K562 (cell line): Measurements from ENCODE around the gene PHF12. TPM values are rescaled to one million over a fixed set of nuclear protein-coding genes. Genes with fewer than 3 reads are reported as not detected.

Experiments
- ARID3A ChIP-seq: IDR thresholded peaks from 2 replicates; pipeline ENCODE4 v1.6.1; 2012; ENCODE audit warnings: low read depth, low read length, improper control_type of control experiment, borderline replicate concordance
- CHD7 ChIP-seq: fragments of 200-600 bp; sonication (generic); IDR thresholded peaks from one replicate; pipeline ENCODE4 v1.6.1; 2012; ENCODE audit warnings: mild to moderate bottlenecking, low read depth, low read length, inconsistent platforms
- CTBP1 ChIP-seq: fragments of 450-650 bp; IDR thresholded peaks from 2 replicates; pipeline ENCODE4 v1.6.1; 2016; ENCODE audit warnings: borderline replicate concordance
- HIVEP1 ChIP-seq: fragments of 250-450 bp; sonication (Bioruptor Pico); IDR thresholded peaks from 2 replicates; pipeline ENCODE4 v1.4.0; 2020; ENCODE audit warnings: mild to moderate bottlenecking
- NR2C2 ChIP-seq, 2 experiments: fragments of 200-800 bp in 1 of 2; sonication (Bioruptor generic) in 1 of 2; sonication (generic) in 1 of 2; formaldehyde crosslinking in 1 of 2; IDR thresholded peaks; 2 replicates each; pipeline versions ENCODE4 v1.6.1 to v1.8.0; 2016 to 2022; ENCODE audit warnings: mild to moderate bottlenecking in 1 of 2, missing compliant biosample characterization in 1 of 2, missing genetic modification characterization in 1 of 2, missing genetic modification reagents in 1 of 2
- PTRF ChIP-seq: fragments of 450-650 bp; IDR thresholded peaks from 2 replicates; pipeline ENCODE4 v1.6.1; 2016; ENCODE audit warnings: mild to moderate bottlenecking, missing genetic modification characterization, missing compliant biosample characterization
- RNF2 ChIP-seq: sonication (generic); IDR thresholded peaks from 2 replicates; pipeline ENCODE4 v1.6.1; 2016
- VEZF1 ChIP-seq: fragments of 200-800 bp; sonication (Bioruptor generic); IDR thresholded peaks from 2 replicates; pipeline ENCODE4 v1.6.1; 2017; ENCODE audit warnings: missing genetic modification characterization, missing compliant biosample characterization
- polyA plus RNA-seq, 8 experiments: library from polyadenylated mRNA; depleted of rRNA in 4 of 8; stranded (reverse) in 5 of 8; unstranded in 3 of 8; fragments of >200 nt; fragmentation: Nextera tagmentation in 2 of 8; fragmentation: Illumina TruSeq in 1 of 8; extraction: Ambion mirVana in 2 of 8; extraction: Trizol in 1 of 8; gene quantifications; 2 replicates each; pipeline versions ENCODE4 v1.2.1 to v1.2.3, GENCODE V29; 2011 to 2014; ENCODE audit warnings: inconsistent platforms in 1 of 8, missing spikeins in 1 of 8
- total RNA-seq, 7 experiments: library from RNA; depleted of rRNA in 6 of 7; stranded (reverse); fragments of >200 nt in 6 of 7; fragmentation: Illumina TruSeq in 2 of 7; extraction: Trizol in 2 of 7; gene quantifications; 2 replicates each; pipeline versions ENCODE4 v1.2.1 to v1.2.3, GENCODE V29; 2011 to 2021; ENCODE audit warnings: low replicate concordance in 1 of 7
- TF ChIP-seq, protein P1 (sequence below): fragments of 200-800 bp; sonication (Bioruptor generic); IDR thresholded peaks from 2 replicates; pipeline ENCODE4 v1.6.1; 2017; ENCODE audit warnings: missing genetic modification characterization, missing compliant biosample characterization

The PHF12 gene
- total and polyA plus RNA-seq, 9 of the 15 experiments (the other 6 are each of a cell fraction or from before 2014, with no cell fraction given): 0.82 to 31.3 (median 13.5) TPM

DNA sequence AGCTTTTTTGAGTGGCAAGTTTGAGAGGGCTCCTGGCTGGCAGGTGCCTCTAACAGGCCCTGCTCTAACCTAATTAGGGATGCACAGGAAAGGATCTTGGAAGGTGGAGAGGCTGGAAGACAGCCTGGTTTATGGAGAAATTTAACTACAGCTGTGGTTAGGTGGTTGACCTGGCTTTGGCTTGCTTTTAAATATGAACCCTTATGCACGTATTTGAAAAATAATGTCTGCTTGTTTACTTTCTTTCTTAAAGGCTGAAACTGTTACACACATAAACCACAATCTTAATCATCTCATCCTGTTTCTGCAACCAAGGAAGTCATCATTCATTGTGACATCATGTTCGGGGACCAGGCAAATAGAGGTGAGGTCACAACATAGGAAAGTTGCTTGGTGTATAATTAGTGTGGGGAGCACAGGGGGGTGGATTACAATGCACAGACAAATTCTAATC is 25.4 kb downstream of the PHF12 start (continued):
- TF ChIP-seq, protein P1, sequence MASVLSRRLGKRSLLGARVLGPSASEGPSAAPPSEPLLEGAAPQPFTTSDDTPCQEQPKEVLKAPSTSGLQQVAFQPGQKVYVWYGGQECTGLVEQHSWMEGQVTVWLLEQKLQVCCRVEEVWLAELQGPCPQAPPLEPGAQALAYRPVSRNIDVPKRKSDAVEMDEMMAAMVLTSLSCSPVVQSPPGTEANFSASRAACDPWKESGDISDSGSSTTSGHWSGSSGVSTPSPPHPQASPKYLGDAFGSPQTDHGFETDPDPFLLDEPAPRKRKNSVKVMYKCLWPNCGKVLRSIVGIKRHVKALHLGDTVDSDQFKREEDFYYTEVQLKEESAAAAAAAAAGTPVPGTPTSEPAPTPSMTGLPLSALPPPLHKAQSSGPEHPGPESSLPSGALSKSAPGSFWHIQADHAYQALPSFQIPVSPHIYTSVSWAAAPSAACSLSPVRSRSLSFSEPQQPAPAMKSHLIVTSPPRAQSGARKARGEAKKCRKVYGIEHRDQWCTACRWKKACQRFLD: peak; percentile 67; the same call in 1 of the 2 replicates
- peak; percentile 81 for TF ChIP-seq VEZF1
- no peak for TF ChIP-seq PTRF (tag)
- TF ChIP-seq NR2C2 (CRISPR knock-in tag; IDR thresholded peaks at IDR 0.05): no peak
- TF ChIP-seq NR2C2 (tag; IDR thresholded peaks at IDR 0.05): peak; percentile 25; the same call in 1 of the 2 replicates
- TF ChIP-seq HIVEP1 (CRISPR knock-in tag): no peak
- 0 out of 2 replicates have a peak, but pooled peaks have one; percentile 49 for TF ChIP-seq CTBP1
- peak; percentile 47; the same call in 1 of the 2 replicates for TF ChIP-seq ARID3A
- no peak for TF ChIP-seq CHD7
- peak; percentile 41; the same call in 1 of the 2 replicates for TF ChIP-seq RNF2
